ENCODE results near the gene ARHGAP26. TPM values are rescaled to one million over a fixed set of nuclear protein-coding genes. Genes with fewer than 3 reads are reported as not detected.
A peak's percentile ranks its signal among the peaks of the same experiment; 100 is the strongest.

Gene ARHGAP26
- total RNA-seq, 1 donor from 2014 or later: 20.1 TPM

GRCh38 chr5:142884029-142884428 lies 113.9 kb downstream of the ARHGAP26 start:
- TF ChIP-seq CTCF (IDR thresholded peaks at IDR 0.05; ENCODE audit: partially characterized antibody, unreplicated experiment): no peak
- Mint-ChIP-seq H3K4me3 (ENCODE audit: unreplicated experiment) (no peak overlapping the region), H3K9me3 (ENCODE audit: unreplicated experiment) (no peaks in the 10 kb centered on the region), H3K36me3 (ENCODE audit: unreplicated experiment) (no peaks in the 10 kb centered on the region), H3K4me1 (ENCODE audit: low read depth, unreplicated experiment) (peaks cover 10% of the 10 kb centered on the region), H3K27ac (ENCODE audit: unreplicated experiment) (no peak overlapping the region), H3K27me3 (ENCODE audit: unreplicated experiment) (no peaks in the 10 kb centered on the region)
- DNase-seq: no peak

GRCh38 chr5:142886211-142886610 lies 116.0 kb downstream of the ARHGAP26 start:
- DNase-seq: no peak
- no peaks in the 10 kb centered on the region for H3K27me3 Mint-ChIP-seq (ENCODE audit: unreplicated experiment)
- TF ChIP-seq CTCF (IDR thresholded peaks at IDR 0.05; ENCODE audit: partially characterized antibody, unreplicated experiment): no peak
- no peak overlapping the region for H3K27ac Mint-ChIP-seq (ENCODE audit: unreplicated experiment)
- peaks cover 5% of the 10 kb centered on the region for H3K4me1 Mint-ChIP-seq (ENCODE audit: low read depth, unreplicated experiment)
- H3K4me3 Mint-ChIP-seq (ENCODE audit: unreplicated experiment): no peak overlapping the region
- no peaks in the 10 kb centered on the region for H3K9me3 Mint-ChIP-seq (ENCODE audit: unreplicated experiment)
- H3K36me3 Mint-ChIP-seq (ENCODE audit: unreplicated experiment): no peaks in the 10 kb centered on the region

GRCh38 chr5:142886956-142887355 lies 116.8 kb downstream of the ARHGAP26 start:
- H3K9me3 Mint-ChIP-seq (ENCODE audit: unreplicated experiment): no peaks in the 10 kb centered on the region
- no peak for TF ChIP-seq CTCF (IDR thresholded peaks at IDR 0.05; ENCODE audit: partially characterized antibody, unreplicated experiment)
- no peaks in the 10 kb centered on the region for H3K36me3 Mint-ChIP-seq (ENCODE audit: unreplicated experiment)
- DNase-seq: no peak
- H3K4me1 Mint-ChIP-seq (ENCODE audit: low read depth, unreplicated experiment): no peaks in the 10 kb centered on the region
- no peak overlapping the region for H3K4me3 Mint-ChIP-seq (ENCODE audit: unreplicated experiment)
- no peak overlapping the region for H3K27ac Mint-ChIP-seq (ENCODE audit: unreplicated experiment)
- H3K27me3 Mint-ChIP-seq (ENCODE audit: unreplicated experiment): no peaks in the 10 kb centered on the region

GRCh38 chr5:142888469-142889085 lies 118.4 kb downstream of the ARHGAP26 start:
- Mint-ChIP-seq H3K27ac (ENCODE audit: unreplicated experiment) (peak overlapping the region; percentile 11), H3K4me1 (ENCODE audit: low read depth, unreplicated experiment) (no peaks in the 10 kb centered on the region), H3K4me3 (ENCODE audit: unreplicated experiment) (no peak overlapping the region), H3K36me3 (ENCODE audit: unreplicated experiment) (no peaks in the 10 kb centered on the region), H3K27me3 (ENCODE audit: unreplicated experiment) (no peaks in the 10 kb centered on the region), H3K9me3 (ENCODE audit: unreplicated experiment) (no peaks in the 10 kb centered on the region)
- peak; percentile 86 for TF ChIP-seq CTCF (IDR thresholded peaks at IDR 0.05; ENCODE audit: partially characterized antibody, unreplicated experiment)
- no peak for DNase-seq

- no peaks in the 10 kb centered on the region for H3K9me3 Mint-ChIP-seq (ENCODE audit: unreplicated experiment)
- no peak overlapping the region for H3K4me3 Mint-ChIP-seq (ENCODE audit: unreplicated experiment)
- peaks cover 3% of the 10 kb centered on the region for H3K4me1 Mint-ChIP-seq (ENCODE audit: low read depth, unreplicated experiment)
- H3K36me3 Mint-ChIP-seq (ENCODE audit: unreplicated experiment): no peaks in the 10 kb centered on the region
- no peak for TF ChIP-seq CTCF (IDR thresholded peaks at IDR 0.05; ENCODE audit: partially characterized antibody, unreplicated experiment)
- no peaks in the 10 kb centered on the region for H3K27me3 Mint-ChIP-seq (ENCODE audit: unreplicated experiment)
- no peak overlapping the region for H3K27ac Mint-ChIP-seq (ENCODE audit: unreplicated experiment)
- DNase-seq: no peak
Measured at GRCh38 chr5:142892021-142892420, 121.8 kb downstream of the ARHGAP26 start.

Measured in glutamatergic neuron (in vitro differentiated cells).